ENCODE results near the gene NFIA. TPM values are rescaled to one million over a fixed set of nuclear protein-coding genes. Genes with fewer than 3 reads are reported as not detected.

NFIA gene
- total RNA-seq, 4 donors from 2014 or later = 68.2 to 172 (median 101) TPM

- TF ChIP-seq CTCF (IDR thresholded peaks at IDR 0.05; ENCODE audit: low read depth) = no peak
These were observed 100.1 kb downstream of the NFIA start for GRCh38 chr1:61182480-61182879.

- no peak for TF ChIP-seq CTCF (IDR thresholded peaks at IDR 0.05; ENCODE audit: low read depth)
These were observed 101.2 kb downstream of the NFIA start for GRCh38 chr1:61183471-61184039.

GRCh38 chr1:61184040-61184713 lies 101.8 kb downstream of the NFIA start:
- no peak for TF ChIP-seq CTCF (IDR thresholded peaks at IDR 0.05; ENCODE audit: low read depth)

GRCh38 chr1:61184714-61185106 lies 102.3 kb downstream of the NFIA start:
- no peak for TF ChIP-seq CTCF (IDR thresholded peaks at IDR 0.05; ENCODE audit: low read depth)

- no peak for TF ChIP-seq CTCF (IDR thresholded peaks at IDR 0.05; ENCODE audit: low read depth)
These were observed 104.4 kb downstream of the NFIA start for GRCh38 chr1:61186753-61187152.

GRCh38 chr1:61187352-61188086 lies 105.2 kb downstream of the NFIA start:
- no peak for TF ChIP-seq CTCF (IDR thresholded peaks at IDR 0.05; ENCODE audit: low read depth)

GRCh38 chr1:61190153-61190552 lies 107.8 kb downstream of the NFIA start:
- no peak for TF ChIP-seq CTCF (IDR thresholded peaks at IDR 0.05; ENCODE audit: low read depth)

Measured in subcutaneous adipose tissue (tissue), 4 donors.